ENCODE results near the gene SIGLECL1.

Gene SIGLECL1

GRCh38 chr19:51295382-51296126 lies 44.7 kb downstream of the SIGLECL1 start:
- no peaks in the 10 kb centered on the region for H4K20me1 ChIP-seq
- peak overlapping the region in 9 of 11 experiments; percentile 79 to 89 (median 84); a peak in 15 of 22 replicates for H3K27ac ChIP-seq
- H3K4me2 ChIP-seq, result peak overlapping the region; percentile 84 to 98 (median 89)

GRCh38 chr19:51296336-51297093 lies 45.6 kb downstream of the SIGLECL1 start:
- H3K27ac ChIP-seq, result 0 out of 22 replicates have a peak overlapping the region, but pooled peaks of 3 of the 11 experiments have one; percentile 12 to 87 (median 82)
- peaks cover 34 to 55% (median 50%) of the 10 kb centered on the region in 10 experiments for H3K4me1 ChIP-seq
- no peaks in the 10 kb centered on the region for H3K36me3 ChIP-seq
- TF ChIP-seq Cebpa-rat (IDR thresholded peaks at IDR 0.05), result no peak
- H3K9me3 ChIP-seq (replicated peaks in 1 of 11), result peaks cover 0 to 2% (median 0%) of the 10 kb centered on the region in 11 experiments; a peak in 3 of 22 replicates
- H3K9ac ChIP-seq, result peak overlapping the region in 5 of 11 experiments; percentile 73 to 79 (median 75); a peak in 5 of 22 replicates
- H3K4me2 ChIP-seq, result peak overlapping the region in 9 of 11 experiments; percentile 87 to 98 (median 89); a peak in 15 of 22 replicates
- no peaks in the 10 kb centered on the region for H4K20me1 ChIP-seq
- peaks cover 0 to 5% (median 0%) of the 10 kb centered on the region in 11 experiments; a peak in 1 of 22 replicates for H3K27me3 ChIP-seq
- no peak overlapping the region for H3K4me3 ChIP-seq

More at GRCh38 chr19:51295382-51296126, 44.7 kb downstream of the SIGLECL1 start:
- peaks cover 34 to 61% (median 53%) of the 10 kb centered on the region in 10 experiments for H3K4me1 ChIP-seq
- H3K9ac ChIP-seq, result peak overlapping the region in 9 of 11 experiments; percentile 64 to 80 (median 75); a peak in 17 of 22 replicates
- no peaks in the 10 kb centered on the region for H3K36me3 ChIP-seq
- H3K9me3 ChIP-seq (replicated peaks in 1 of 11), result peaks cover 0 to 11% (median 0%) of the 10 kb centered on the region in 11 experiments; a peak in 3 of 22 replicates
- peak overlapping the region in 3 of 10 experiments; percentile 48 to 60 (median 54); a peak in 4 of 20 replicates for H3K4me3 ChIP-seq
- no peak for TF ChIP-seq Cebpa-rat (IDR thresholded peaks at IDR 0.05)
- H3K27me3 ChIP-seq, result peaks cover 0 to 5% (median 0%) of the 10 kb centered on the region in 11 experiments; a peak in 1 of 22 replicates

DNA sequence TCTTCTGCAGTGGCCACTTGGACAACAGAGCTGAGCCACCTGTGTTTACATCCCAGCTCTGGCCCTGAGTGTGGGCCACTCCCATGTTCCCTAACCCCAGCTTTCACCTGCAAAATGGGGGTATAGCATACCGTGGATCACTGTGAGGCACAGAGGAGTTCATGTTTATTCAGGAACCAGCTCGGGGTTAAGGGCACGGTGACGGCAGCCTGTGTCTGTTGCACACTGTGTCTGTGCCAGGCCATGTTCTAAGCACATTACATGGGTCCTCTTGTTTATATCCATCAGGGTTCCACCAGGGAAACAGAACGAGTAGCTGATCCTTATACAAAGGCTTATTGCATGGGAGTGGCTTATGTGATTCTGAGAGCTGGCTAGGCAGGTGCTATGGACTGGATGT lies 46.5 kb downstream of the SIGLECL1 start:
- Histone ChIP-seq H3K4me3 (no peak overlapping the region), H3K4me2 (no peak overlapping the region), H3K9ac (no peak overlapping the region), H3K27me3 (peaks cover 0 to 5% (median 0%) of the 10 kb centered on the region in 11 experiments; a peak in 1 of 22 replicates), H3K27ac (no peak overlapping the region), H3K9me3 (replicated peaks in 1 of 11) (peaks cover 0 to 8% (median 4%) of the 10 kb centered on the region in 11 experiments; a peak in 16 of 22 replicates), H3K4me1 (peaks cover 34 to 46% (median 42%) of the 10 kb centered on the region in 10 experiments), H3K36me3 (peaks cover 0 to 2% (median 0%) of the 10 kb centered on the region in 11 experiments; a peak in 1 of 22 replicates), H4K20me1 (no peaks in the 10 kb centered on the region)
- TF ChIP-seq Cebpa-rat (IDR thresholded peaks at IDR 0.05), result no peak

GRCh38 chr19:51301266-51301665 lies 50.4 kb downstream of the SIGLECL1 start:
- peaks cover 0 to 8% (median 4%) of the 10 kb centered on the region in 10 experiments; a peak in 12 of 20 replicates for H3K4me1 ChIP-seq
- H3K9ac ChIP-seq, result no peak overlapping the region
- H4K20me1 ChIP-seq, result no peaks in the 10 kb centered on the region

DNA sequence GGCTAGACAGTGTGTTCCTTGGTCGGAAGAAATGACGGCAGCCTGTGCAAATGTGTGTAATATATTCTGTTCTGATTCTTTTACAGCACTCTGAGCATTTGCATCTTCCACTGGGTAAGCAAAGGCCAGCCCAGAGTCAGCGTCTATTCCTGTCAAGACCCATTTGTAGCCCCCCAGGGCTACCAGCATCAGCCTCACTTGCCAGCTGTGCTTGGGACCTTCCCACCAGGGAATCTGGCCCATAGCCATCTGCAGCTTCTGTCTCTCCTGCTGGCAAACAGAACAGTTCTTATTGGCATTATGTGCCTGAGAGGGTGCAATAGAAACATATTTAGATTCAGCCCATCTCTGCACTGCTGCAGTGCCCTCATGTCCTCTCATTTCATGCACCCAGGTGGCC lies 54.6 kb downstream of the SIGLECL1 start:
- H3K27me3 ChIP-seq, result no peaks in the 10 kb centered on the region
- no peak overlapping the region for H3K4me3 ChIP-seq

More at GRCh38 chr19:51301266-51301665, 50.4 kb downstream of the SIGLECL1 start:
- no peak overlapping the region for H3K27ac ChIP-seq
- H3K9me3 ChIP-seq (replicated peaks in 1 of 11), result peaks cover 20 to 43% (median 35%) of the 10 kb centered on the region in 11 experiments
- TF ChIP-seq Cebpa-rat (IDR thresholded peaks at IDR 0.05), result no peak
- peaks cover 0 to 8% (median 0%) of the 10 kb centered on the region in 11 experiments; a peak in 1 of 22 replicates for H3K36me3 ChIP-seq
- no peaks in the 10 kb centered on the region for H3K27me3 ChIP-seq
- no peak overlapping the region for H3K4me3 ChIP-seq
- H3K4me2 ChIP-seq, result no peak overlapping the region

DNA sequence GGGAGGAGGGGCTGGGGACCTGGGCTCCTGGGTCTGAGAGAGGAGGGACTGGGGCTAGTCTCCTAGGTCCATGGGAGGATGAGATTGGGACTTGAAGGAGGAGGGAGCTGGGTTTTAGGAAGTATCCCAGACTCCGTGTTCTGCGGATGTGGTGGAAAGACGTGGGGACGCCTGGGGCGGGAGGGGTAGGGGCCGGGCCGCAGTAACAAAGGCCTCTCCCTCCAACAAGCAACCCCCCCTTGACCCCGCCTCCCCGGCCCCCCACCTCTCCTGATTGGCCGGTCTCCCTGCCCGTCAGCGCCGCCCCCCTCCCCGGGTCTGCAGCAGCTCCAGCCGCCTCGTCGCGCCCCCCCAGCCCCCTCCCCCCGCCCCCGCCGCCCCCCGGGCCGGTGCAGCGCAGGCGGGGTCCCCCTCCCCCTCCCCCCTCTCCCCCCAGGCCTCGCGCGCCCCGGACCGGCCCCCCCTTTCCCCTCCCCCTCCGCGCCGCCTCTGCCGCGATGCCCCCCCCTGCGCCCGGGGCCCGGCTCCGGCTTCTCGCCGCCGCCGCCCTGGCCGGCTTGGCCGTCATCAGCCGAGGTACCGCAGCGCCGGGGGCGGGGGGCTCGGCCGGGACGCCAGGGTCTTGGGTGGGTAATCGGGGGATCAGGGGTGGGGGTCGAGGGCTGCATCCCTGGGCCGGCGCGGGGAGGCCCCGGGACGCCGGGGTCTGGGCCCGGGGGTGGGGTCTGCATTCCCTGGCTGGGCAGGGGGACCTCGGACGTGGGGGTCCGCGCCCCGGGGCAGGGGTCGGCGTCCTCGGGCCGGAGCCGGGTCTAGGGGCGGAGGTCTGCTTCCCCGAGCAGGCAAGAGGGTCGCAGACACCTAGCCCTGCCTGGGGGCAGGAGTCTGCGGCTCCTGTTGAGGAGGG lies 60.7 kb downstream of the SIGLECL1 start, which contains the start of gene IGLON5:
Gene IGLON5 (plus strand): TSS at position 294 of the 907 bp plus-strand sequence. CDS start 204 bp downstream, at position 498.
- H3K36me3 ChIP-seq, result peaks cover 0 to 5% (median 0%) of the 10 kb centered on the region in 11 experiments; a peak in 1 of 22 replicates
- TF ChIP-seq Cebpa-rat (IDR thresholded peaks at IDR 0.05), result no peak
- peak within 1 kb of the TSS; percentile 29 to 91 (median 65); a peak in 21 of 22 replicates for H3K4me2 ChIP-seq
- H3K9ac ChIP-seq, result peak within 1 kb of the TSS in 6 of 11 experiments; percentile 30 to 55 (median 50); a peak in 11 of 22 replicates
- peak within 1 kb of the TSS in 8 of 10 experiments; percentile 29 to 50 (median 40); a peak in 11 of 20 replicates for H3K4me3 ChIP-seq
- H4K20me1 ChIP-seq, result no peaks in the 10 kb centered on the region
- peak within 1 kb of the TSS in 4 of 11 experiments; percentile 40 to 48 (median 42); a peak in 6 of 22 replicates for H3K27ac ChIP-seq
- H3K9me3 ChIP-seq (replicated peaks in 1 of 11), result peaks cover 16 to 34% (median 28%) of the 10 kb centered on the region in 11 experiments
- no peaks in the 10 kb centered on the region for H3K27me3 ChIP-seq
- peaks cover 6 to 29% (median 26%) of the 10 kb centered on the region in 10 experiments; a peak in 17 of 20 replicates for H3K4me1 ChIP-seq

More for the DNA sequence above, 54.6 kb downstream of the SIGLECL1 start:
- Histone ChIP-seq H4K20me1 (no peaks in the 10 kb centered on the region), H3K36me3 (peaks cover 0 to 8% (median 0%) of the 10 kb centered on the region in 11 experiments; a peak in 2 of 22 replicates), H3K4me1 (no peaks in the 10 kb centered on the region), H3K27ac (no peak overlapping the region), H3K9me3 (replicated peaks in 1 of 11) (peaks cover 39 to 69% (median 57%) of the 10 kb centered on the region in 11 experiments), H3K4me2 (no peak overlapping the region), H3K9ac (no peak overlapping the region)
- no peak for TF ChIP-seq Cebpa-rat (IDR thresholded peaks at IDR 0.05)

- Histone ChIP-seq H3K27ac (no peak overlapping the region), H3K27me3 (no peaks in the 10 kb centered on the region), H3K36me3 (no peaks in the 10 kb centered on the region), H3K4me1 (peaks cover 6 to 29% (median 26%) of the 10 kb centered on the region in 10 experiments; a peak in 17 of 20 replicates), H3K4me2 (no peak overlapping the region), H3K9me3 (replicated peaks in 1 of 11) (peaks cover 0 to 11% (median 8%) of the 10 kb centered on the region in 11 experiments; a peak in 13 of 22 replicates), H4K20me1 (peaks cover 0 to 10% (median 0%) of the 10 kb centered on the region in 11 experiments; a peak in 1 of 22 replicates), H3K9ac (no peak overlapping the region), H3K4me3 (no peak overlapping the region)
- no peak for TF ChIP-seq Cebpa-rat (IDR thresholded peaks at IDR 0.05)
Measured at GRCh38 chr19:51316688-51317087, 65.8 kb downstream of the SIGLECL1 start.

Data from BLaER1 treated with 17β-estradiol and CSF1 and Interleukin-3, amounts not matched to agents 10 nM and 100 nM (cell line).